Activated T-helper 2 cell treated with anti-CD3 and anti-CD28 coated beads, Interferon-gamma antibody, Interleukin-2, Interleukin-4, amounts not matched to agents 10 μg/mL and 5 μg/mL and 100 μg/mL, durations not matched to agents 14 hours and 24 hours and 36 hours (primary cell): Measurements from ENCODE around the gene MDK. TPM values are rescaled to one million over a fixed set of nuclear protein-coding genes. Genes with fewer than 3 reads are reported as not detected.

Experiments used
- total RNA-seq: library from RNA; stranded (reverse); gene quantifications from 2 replicates; pipeline ENCODE4 v1.2.3, GENCODE V29; 2022

Gene MDK
- total RNA-seq, 1 donor from 2014 or later = 2.8 TPM

Other genes starting within 250 kb of the MDK start
- gene CREB3L1, start 104.0 kb upstream of the MDK start, total RNA-seq = not detected in 2 replicates
- 82.3 and 86.1 TPM in 2 replicates for gene DGKZ, start 34.2 kb upstream of the MDK start, total RNA-seq
- gene CHRM4, start 10.1 kb downstream of the MDK start, total RNA-seq = 0.11 and 0.23 TPM in 2 replicates
- gene AMBRA1, start 212.4 kb downstream of the MDK start, total RNA-seq = 31.5 and 32.7 TPM in 2 replicates
- 3.8 and 4.7 TPM in 2 replicates for gene HARBI1, start 235.6 kb downstream of the MDK start, total RNA-seq
- 58.0 and 58.1 TPM in 2 replicates for gene ATG13, start 235.9 kb downstream of the MDK start, total RNA-seq